GM12892 (cell line): Measurements from ENCODE around the gene COPB2.
"Not testable (repeated sequence)": the region's sequence is repeated elsewhere in the genome, so short reads cannot be mapped to it uniquely, and the experiment has no call there.

Experiments
- DNase-seq: peaks from one replicate; pipeline ENCODE4 v3.0.0; 2011; ENCODE audit not compliant: insufficient read length
- FAIRE-seq: peaks from 2 replicates; lab custom pipeline; 2011; peaks lifted over from hg19 to GRCh38; lab: Jason Lieb, UNC
- POLR2A ChIP-seq: IDR thresholded peaks from 2 replicates; pipeline ENCODE4 v1.6.1; 2011; ENCODE audit warnings: low read depth, low read length, control low read depth
- POLR2AphosphoS5 ChIP-seq: IDR thresholded peaks from 2 replicates; pipeline ENCODE4 v1.6.1; 2011; ENCODE audit warnings: low read depth, low read length, control low read depth
- TAF1 ChIP-seq: IDR thresholded peaks from 2 replicates; pipeline ENCODE4 v1.6.1; 2011; ENCODE audit warnings: low read depth, mild to moderate bottlenecking, control low read depth, low read length, borderline replicate concordance

COPB2 gene

GRCh38 chr3:139340784-139341183 is 48.7 kb downstream of the COPB2 start:
- no peak for DNase-seq

GRCh38 chr3:139339219-139339906 is 50.1 kb downstream of the COPB2 start:
- DNase-seq (no peak), FAIRE-seq (no peak)
- TF ChIP-seq POLR2AphosphoS5 (no peak), TAF1 (no peak), POLR2A (no peak)

More at GRCh38 chr3:139340784-139341183, 48.7 kb downstream of the COPB2 start:
- no peak for TF ChIP-seq POLR2A
- no peak for TF ChIP-seq POLR2AphosphoS5
- no peak for TF ChIP-seq TAF1
- FAIRE-seq, result no peak

- FAIRE-seq (no peak), DNase-seq (no peak)
- no peak for TF ChIP-seq POLR2AphosphoS5
- TF ChIP-seq TAF1, result no peak
- no peak for TF ChIP-seq POLR2A
Observed at GRCh38 chr3:139338405-139338804, 51.0 kb downstream of the COPB2 start.

- not testable (repeated sequence) for DNase-seq, FAIRE-seq
Observed at GRCh38 chr3:139334675-139335074, 54.8 kb downstream of the COPB2 start.

- FAIRE-seq (no peak), DNase-seq (no peak)
- TF ChIP-seq POLR2AphosphoS5 (no peak), POLR2A (no peak), TAF1 (no peak)
Observed at GRCh38 chr3:139332092-139332491, 57.4 kb downstream of the COPB2 start.

GRCh38 chr3:139329364-139329850 is 60.0 kb downstream of the COPB2 start:
- peak; percentile 82 for FAIRE-seq
- TF ChIP-seq POLR2AphosphoS5 (no peak), POLR2A (no peak), TAF1 (no peak)
- peak; percentile 83 for DNase-seq

GRCh38 chr3:139328356-139328755 is 61.1 kb downstream of the COPB2 start:
- no peak for FAIRE-seq
- no peak for DNase-seq
- TF ChIP-seq POLR2AphosphoS5 (no peak), TAF1 (no peak)

GRCh38 chr3:139327861-139328260 is 61.6 kb downstream of the COPB2 start:
- FAIRE-seq (no peak), DNase-seq (no peak)
- TF ChIP-seq TAF1, result no peak
- no peak for TF ChIP-seq POLR2AphosphoS5
- TF ChIP-seq POLR2A, result no peak

GRCh38 chr3:139327231-139327630 is 62.2 kb downstream of the COPB2 start:
- FAIRE-seq, result no peak

GRCh38 chr3:139326707-139327106 is 62.7 kb downstream of the COPB2 start:
- FAIRE-seq, result no peak
- DNase-seq, result no peak
- TF ChIP-seq POLR2AphosphoS5 (no peak), TAF1 (no peak), POLR2A (no peak)

More at GRCh38 chr3:139327231-139327630, 62.2 kb downstream of the COPB2 start:
- TF ChIP-seq POLR2AphosphoS5 (no peak), TAF1 (no peak), POLR2A (no peak)
- DNase-seq, result no peak

GRCh38 chr3:139326131-139326530 is 63.3 kb downstream of the COPB2 start:
- TF ChIP-seq POLR2A, result no peak
- no peak for TF ChIP-seq POLR2AphosphoS5
- TF ChIP-seq TAF1, result no peak
- no peak for DNase-seq

GRCh38 chr3:139325551-139325950 is 63.9 kb downstream of the COPB2 start:
- DNase-seq (no peak), FAIRE-seq (no peak)
- TF ChIP-seq TAF1, result no peak
- no peak for TF ChIP-seq POLR2A
- no peak for TF ChIP-seq POLR2AphosphoS5

More at GRCh38 chr3:139326131-139326530, 63.3 kb downstream of the COPB2 start:
- FAIRE-seq, result no peak

- FAIRE-seq (no peak), DNase-seq (no peak)
- TF ChIP-seq POLR2A (no peak), TAF1 (no peak), POLR2AphosphoS5 (no peak)
Observed at GRCh38 chr3:139324456-139324855, 65.0 kb downstream of the COPB2 start.
